Hepatocyte (in vitro differentiated cells): Measurements from ENCODE around the gene STAT2. TPM values are rescaled to one million over a fixed set of nuclear protein-coding genes. Genes with fewer than 3 reads are reported as not detected.

Source experiments
- DNase-seq: peaks from one replicate; pipeline ENCODE4 v3.0.0-alpha.2; 2016; ENCODE audit warnings: low spot score
- H2AFZ ChIP-seq: fragments of 200-600 bp; sonication (generic); 2 replicates; pipeline ENCODE4 v1.6.0; 2016; ENCODE audit warnings: antibody characterized with exemption, mild to moderate bottlenecking
- H3K27ac ChIP-seq: fragments of 200-600 bp; sonication (generic); 2 replicates; pipeline ENCODE4 v1.5.1; 2016; ENCODE audit warnings: mild to moderate bottlenecking
- H3K27me3 ChIP-seq: fragments of 200-600 bp; sonication (generic); 2 replicates; pipeline ENCODE4 v1.6.1; 2016
- H3K36me3 ChIP-seq: fragments of 200-600 bp; sonication (generic); replicated peaks from 2 replicates; pipeline ENCODE4 v1.5.1; 2016; ENCODE audit warnings: low read depth; ENCODE audit not compliant: insufficient read depth
- H3K4me1 ChIP-seq: fragments of 200-600 bp; sonication (generic); 2 replicates; pipeline ENCODE4 v1.5.1; 2016; ENCODE audit warnings: mild to moderate bottlenecking, moderate library complexity; ENCODE audit not compliant: insufficient read depth
- H3K4me2 ChIP-seq: fragments of 200-600 bp; sonication (generic); 2 replicates; pipeline ENCODE4 v1.6.0; 2016
- H3K4me3 ChIP-seq: fragments of 200-600 bp; sonication (generic); 2 replicates; pipeline ENCODE4 v1.5.1; 2016; ENCODE audit warnings: mild to moderate bottlenecking
- H3K79me2 ChIP-seq: fragments of 200-600 bp; sonication (generic); 2 replicates; pipeline ENCODE4 v1.6.0; 2017; ENCODE audit warnings: mild to moderate bottlenecking
- H3K9me2 ChIP-seq: fragments of 200-600 bp; sonication (generic); replicated peaks from 2 replicates; pipeline ENCODE4 v1.6.0; 2017; ENCODE audit warnings: mild to moderate bottlenecking; ENCODE audit not compliant: insufficient read depth
- H3K9me3 ChIP-seq: fragments of 200-600 bp; sonication (generic); 2 replicates; pipeline ENCODE4 v1.5.1; 2016; ENCODE audit warnings: low read depth, mild to moderate bottlenecking
- H4K20me1 ChIP-seq: fragments of 200-600 bp; sonication (generic); 2 replicates; pipeline ENCODE4 v1.6.0; 2016; ENCODE audit warnings: mild to moderate bottlenecking; ENCODE audit not compliant: insufficient read depth, poor library complexity, severe bottlenecking
- CTCF ChIP-seq: fragments of 200-600 bp; sonication (generic); IDR thresholded peaks from 2 replicates; pipeline ENCODE4 v1.5.1; 2016; ENCODE audit warnings: antibody characterized with exemption, mild to moderate bottlenecking; ENCODE audit not compliant: poor library complexity
- EZH2 ChIP-seq: fragments of 200-600 bp; sonication (generic); IDR thresholded peaks from 2 replicates; pipeline ENCODE4 v1.6.1; 2016; ENCODE audit warnings: antibody characterized with exemption, mild to moderate bottlenecking, borderline replicate concordance
- EZH2phosphoT487 ChIP-seq: fragments of 200-600 bp; sonication (generic); IDR thresholded peaks from one replicate; pipeline ENCODE4 v1.6.1; 2018; ENCODE audit warnings: antibody characterized with exemption, mild to moderate bottlenecking, low read depth, moderate library complexity; ENCODE audit not compliant: unreplicated experiment, severe bottlenecking
- WGBS: methylation state at CpG from one replicate; pipeline ENCODE4 v1.1.6; 2016; ENCODE audit warnings: low lambda C conversion rate; ENCODE audit errors: missing lambda C conversion rate; 5-methylcytosine and 5-hydroxymethylcytosine counted together
- polyA plus RNA-seq: library from polyadenylated mRNA; unstranded; fragments of >200 nt; fragmentation: Nextera tagmentation; extraction: Ambion mirVana; gene quantifications from 2 replicates; pipeline ENCODE4 v1.2.1, GENCODE V29; 2016
- total RNA-seq: library from RNA; depleted of rRNA; stranded (reverse); fragments of >200 nt; gene quantifications from 2 replicates; pipeline ENCODE4 v1.2.3, GENCODE V29; 2014

The STAT2 gene
- total and polyA plus RNA-seq, 2 experiments from 2014 or later = 90.1 to 157 TPM

- Histone ChIP-seq H3K4me1 (peaks cover 17% of the 10 kb centered on the region), H4K20me1 (peaks cover 11% of the 10 kb centered on the region), H3K4me3 (peak within 1 kb of the TSS; percentile 63), H3K79me2 (peaks cover 47% of the 10 kb centered on the region), H3K27ac (peak within 1 kb of the TSS; percentile 94), H2AFZ (peak within 1 kb of the TSS; percentile 54), H3K27me3 (no peaks in the 10 kb centered on the region), H3K9me2 (no peaks in the 10 kb centered on the region), H3K4me2 (peak within 1 kb of the TSS; percentile 90), H3K9me3 (no peaks in the 10 kb centered on the region), H3K36me3 (no peaks in the 10 kb centered on the region)
- 1% methylated on average over 50 of the region's 63 CpGs for WGBS
- no peak for TF ChIP-seq CTCF
- no peak for TF ChIP-seq EZH2phosphoT487
- no peak for TF ChIP-seq EZH2
- peak; percentile 100 for DNase-seq
These were observed 59.9 kb downstream of the STAT2 start, which contains the start of gene CS for GRCh38 chr12:56299853-56300643. Gene CS (minus strand): TSS chr12:56300330. CDS start chr12:56300201, 129 bp downstream.

- peaks cover 53% of the 10 kb centered on the region for H3K79me2 ChIP-seq
- peak overlapping the region; percentile 63 for H3K4me3 ChIP-seq
- DNase-seq = peak; percentile 32
- no peaks in the 10 kb centered on the region for H3K9me2 ChIP-seq
- H3K27me3 ChIP-seq = no peaks in the 10 kb centered on the region
- H3K36me3 ChIP-seq = no peaks in the 10 kb centered on the region
- WGBS = 3% methylated on average over 10 of the region's 10 CpGs
- peaks cover 15% of the 10 kb centered on the region for H4K20me1 ChIP-seq
- H3K4me2 ChIP-seq = peak overlapping the region; percentile 90
- H2AFZ ChIP-seq = peak overlapping the region; percentile 42
- H3K9me3 ChIP-seq = no peaks in the 10 kb centered on the region
- peak overlapping the region; percentile 94 for H3K27ac ChIP-seq
- peaks cover 17% of the 10 kb centered on the region for H3K4me1 ChIP-seq
- no peak for TF ChIP-seq CTCF
- TF ChIP-seq EZH2phosphoT487 = no peak
- no peak for TF ChIP-seq EZH2
These were observed 60.5 kb downstream of the STAT2 start for GRCh38 chr12:56299308-56299852.

- TF ChIP-seq EZH2 (no peak), CTCF (no peak), EZH2phosphoT487 (no peak)
- DNase-seq = no peak
- Histone ChIP-seq H3K27ac (peak overlapping the region; percentile 94), H3K4me2 (peak overlapping the region; percentile 90), H3K4me1 (peaks cover 17% of the 10 kb centered on the region), H3K9me2 (no peaks in the 10 kb centered on the region), H3K27me3 (no peaks in the 10 kb centered on the region), H4K20me1 (peaks cover 15% of the 10 kb centered on the region), H3K4me3 (peak overlapping the region; percentile 63), H2AFZ (no peak overlapping the region), H3K79me2 (peaks cover 59% of the 10 kb centered on the region), H3K9me3 (no peaks in the 10 kb centered on the region), H3K36me3 (no peaks in the 10 kb centered on the region)
- WGBS = 86% methylated on average over 5 of the region's 5 CpGs
These were observed 61.1 kb downstream of the STAT2 start for GRCh38 chr12:56298828-56299227.
